GM12878 (cell line): Measurements from ENCODE around the gene SLC5A2.

ENCODE experiments used
- BRCA1 ChIP-seq: IDR thresholded peaks from 2 replicates; pipeline ENCODE4 v1.6.1; 2011; ENCODE audit warnings: low read depth, low read length, improper control_type of control experiment
- EP300 ChIP-seq, 2 experiments: fragments of 150-350 bp in 1 of 2; IDR thresholded peaks; 2 replicates each; pipeline ENCODE4 v1.6.1; 2011 to 2012; ENCODE audit warnings: low read depth in 2 of 2, low read length in 2 of 2, borderline replicate concordance in 1 of 2, improper control_type of control experiment in 1 of 2, inconsistent platforms in 1 of 2; ENCODE audit not compliant: control insufficient read depth in 1 of 2
- JUND ChIP-seq: IDR thresholded peaks from 2 replicates; pipeline ENCODE4 v1.6.1; 2012; ENCODE audit warnings: low read depth, mild to moderate bottlenecking, low read length, improper control_type of control experiment, moderate library complexity
- NR2C2 ChIP-seq: IDR thresholded peaks from 2 replicates; pipeline ENCODE4 v1.6.1; 2011; ENCODE audit warnings: borderline replicate concordance, low read depth; ENCODE audit not compliant: control insufficient read depth, insufficient read length
- RB1 ChIP-seq: fragments of 450-650 bp; formaldehyde crosslinking; IDR thresholded peaks from 2 replicates; pipeline ENCODE4 v1.6.1; 2017; ENCODE audit warnings: mild to moderate bottlenecking, borderline replicate concordance
- TF ChIP-seq, protein P1 (sequence below), 3 experiments: IDR thresholded peaks in 2 of 3; conservative IDR thresholded peaks in 1 of 3; 2 replicates each; pipeline ENCODE4 v1.5.1; 2011; ENCODE audit warnings: low read depth in 3 of 3, low read length in 3 of 3, mild to moderate bottlenecking in 3 of 3, control low read depth in 2 of 3, moderate library complexity in 2 of 3, inconsistent platforms in 1 of 3, mixed read lengths in 1 of 3; ENCODE audit not compliant: control insufficient read depth in 2 of 3, insufficient read depth in 1 of 3; ENCODE audit errors: extremely low read depth in 1 of 3

- TF ChIP-seq BRCA1 (no peak), NR2C2 (no peak), JUND (no peak), EP300 (IDR thresholded peaks at IDR 0.05; ENCODE audit: borderline replicate concordance in 1 of 2, control insufficient read depth in 1 of 2, low read depth in 2 of 2, low read length in 2 of 2) (no peak), RB1 (no peak)
- TF ChIP-seq, protein P1, sequence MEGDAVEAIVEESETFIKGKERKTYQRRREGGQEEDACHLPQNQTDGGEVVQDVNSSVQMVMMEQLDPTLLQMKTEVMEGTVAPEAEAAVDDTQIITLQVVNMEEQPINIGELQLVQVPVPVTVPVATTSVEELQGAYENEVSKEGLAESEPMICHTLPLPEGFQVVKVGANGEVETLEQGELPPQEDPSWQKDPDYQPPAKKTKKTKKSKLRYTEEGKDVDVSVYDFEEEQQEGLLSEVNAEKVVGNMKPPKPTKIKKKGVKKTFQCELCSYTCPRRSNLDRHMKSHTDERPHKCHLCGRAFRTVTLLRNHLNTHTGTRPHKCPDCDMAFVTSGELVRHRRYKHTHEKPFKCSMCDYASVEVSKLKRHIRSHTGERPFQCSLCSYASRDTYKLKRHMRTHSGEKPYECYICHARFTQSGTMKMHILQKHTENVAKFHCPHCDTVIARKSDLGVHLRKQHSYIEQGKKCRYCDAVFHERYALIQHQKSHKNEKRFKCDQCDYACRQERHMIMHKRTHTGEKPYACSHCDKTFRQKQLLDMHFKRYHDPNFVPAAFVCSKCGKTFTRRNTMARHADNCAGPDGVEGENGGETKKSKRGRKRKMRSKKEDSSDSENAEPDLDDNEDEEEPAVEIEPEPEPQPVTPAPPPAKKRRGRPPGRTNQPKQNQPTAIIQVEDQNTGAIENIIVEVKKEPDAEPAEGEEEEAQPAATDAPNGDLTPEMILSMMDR (IDR thresholded peaks at IDR 0.05 in 2 of 3, conservative IDR thresholded peaks at IDR 0.05 in 1 of 3; ENCODE audit: control insufficient read depth in 2 of 3, extremely low read depth in 1 of 3, insufficient read depth in 1 of 3, low read depth in 3 of 3, low read length in 3 of 3): no peak
Measured at GRCh38 chr16:31499928-31500327, 17.0 kb downstream of the SLC5A2 start.
